Endometrium (tissue), 2 donors: ENCODE measurements around the gene UBAP2L.
"Not testable (repeated sequence)": the region's sequence is repeated elsewhere in the genome, so short reads cannot be mapped to it uniquely, and the experiment has no call there.

Experiments used
- FAIRE-seq: peaks from 2 replicates; lab custom pipeline; 2012; peaks lifted over from hg19 to GRCh38; lab: Jason Lieb, UNC
- donor health status: control.
- donor health status: control.

The UBAP2L gene

GRCh38 chr1:154313066-154313356, 92.3 kb downstream of the UBAP2L start:
- no peak for FAIRE-seq

- FAIRE-seq: not testable (repeated sequence)
Observed at GRCh38 chr1:154314226-154314625, 93.5 kb downstream of the UBAP2L start.

- no peak for FAIRE-seq
Observed at GRCh38 chr1:154316704-154317103, 95.9 kb downstream of the UBAP2L start.

DNA sequence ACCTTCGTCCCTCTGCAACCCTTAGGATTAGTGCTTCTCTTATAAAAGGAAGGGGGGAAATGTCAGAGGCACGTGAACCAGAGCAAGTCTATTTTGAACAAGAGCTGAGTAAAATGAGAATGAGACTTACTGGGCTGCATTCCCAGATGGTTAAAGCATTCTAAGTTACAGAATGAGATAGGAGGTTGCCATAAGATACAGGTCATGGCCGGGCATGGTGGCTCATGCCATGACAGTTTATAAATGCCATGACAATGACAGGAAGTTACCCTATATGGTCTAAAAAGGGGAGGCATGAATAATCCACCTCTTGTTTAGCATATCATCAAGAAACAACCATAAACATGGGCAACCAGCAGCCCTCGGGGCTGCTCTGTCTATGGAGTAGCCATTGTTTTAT, 97.6 kb downstream of the UBAP2L start:
- no peak for FAIRE-seq
